ENCODE measurements around the gene STK35. TPM values are rescaled to one million over a fixed set of nuclear protein-coding genes. Genes with fewer than 3 reads are reported as not detected.

Gene STK35
- total and polyA plus RNA-seq, 9 donors = 5.8 to 11.1 (median 8.3) TPM

DNA sequence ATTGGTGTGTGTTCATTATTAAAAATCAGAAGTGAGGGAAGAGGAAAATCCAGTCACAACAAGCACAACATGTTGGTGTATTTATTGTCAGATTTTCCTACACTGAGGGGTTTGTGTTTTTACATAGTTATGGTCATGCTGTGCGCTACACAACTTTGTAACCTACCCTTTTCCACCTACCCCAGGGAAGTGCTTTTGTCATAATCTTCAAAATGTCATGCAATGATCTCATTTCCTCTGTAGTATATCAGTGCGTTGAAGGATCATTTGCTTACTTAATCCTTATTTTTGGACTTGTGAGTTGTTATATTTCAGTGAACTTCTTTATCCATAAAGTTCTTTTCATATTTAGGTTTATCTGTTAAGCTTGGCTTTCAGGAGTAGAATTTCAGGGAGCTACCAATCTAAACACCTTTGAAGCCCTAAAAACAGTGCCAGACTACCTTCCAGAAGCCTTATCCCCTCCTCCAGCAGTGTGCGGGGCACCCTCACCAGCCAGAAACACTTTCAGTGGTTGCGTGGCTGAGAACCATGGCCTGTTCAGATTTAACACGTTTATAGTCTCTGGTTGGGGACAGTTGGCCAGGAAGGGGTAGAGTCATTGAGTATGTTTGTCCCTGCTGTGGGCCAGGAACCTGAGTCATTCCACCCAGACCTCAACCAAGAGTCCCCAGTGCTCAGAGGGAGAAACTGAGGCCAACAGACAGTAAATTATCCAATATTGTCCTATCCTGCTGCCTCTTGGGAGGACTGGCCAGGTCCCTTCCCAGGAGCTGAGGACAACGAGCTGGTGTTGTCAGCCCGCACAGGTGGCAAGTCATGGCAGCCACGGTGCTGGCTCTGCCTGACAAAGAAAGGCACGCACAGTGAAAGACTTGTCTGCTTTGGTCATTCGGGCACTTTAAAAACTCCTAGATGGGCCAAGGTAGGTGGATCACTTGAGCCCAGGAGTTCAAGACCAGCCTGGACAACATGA is 40.3 kb downstream of the STK35 start:
- Histone ChIP-seq H3K4me1 (ENCODE audit: control insufficient read depth, insufficient read depth, low read length) (peaks cover 3% of the 10 kb centered on the region), H3K36me3 (ENCODE audit: control insufficient read depth, insufficient read depth, low read length) (peaks cover 19% of the 10 kb centered on the region), H3K27me3 (ENCODE audit: control insufficient read depth, insufficient read depth, low read length) (no peaks in the 10 kb centered on the region), H3K4me3 (ENCODE audit: low read length) (no peak overlapping the region), H3K9me3 (replicated peaks; ENCODE audit: control insufficient read depth, low read depth, low read length) (no peaks in the 10 kb centered on the region), H3K27ac (ENCODE audit: low read length) (no peak overlapping the region)
- no peak for DNase-seq
- WGBS (ENCODE audit: insufficient coverage) = 94% methylated on average over 5 of the region's 10 CpGs

GRCh38 chr20:2142649-2143048 is 41.0 kb downstream of the STK35 start:
- Histone ChIP-seq H3K4me1 (ENCODE audit: control insufficient read depth, insufficient read depth, low read length) (peaks cover 3% of the 10 kb centered on the region), H3K27me3 (ENCODE audit: control insufficient read depth, insufficient read depth, low read length) (no peaks in the 10 kb centered on the region), H3K36me3 (ENCODE audit: control insufficient read depth, insufficient read depth, low read length) (peaks cover 19% of the 10 kb centered on the region), H3K27ac (ENCODE audit: low read length) (no peak overlapping the region), H3K9me3 (replicated peaks; ENCODE audit: control insufficient read depth, low read depth, low read length) (no peaks in the 10 kb centered on the region), H3K4me3 (ENCODE audit: low read length) (no peak overlapping the region)
- 93% methylated on average over 6 of the region's 6 CpGs for WGBS (ENCODE audit: insufficient coverage)
- DNase-seq = no peak

- DNase-seq = no peak
- Histone ChIP-seq H3K4me1 (ENCODE audit: control insufficient read depth, insufficient read depth, low read length) (peaks cover 3% of the 10 kb centered on the region), H3K36me3 (ENCODE audit: control insufficient read depth, insufficient read depth, low read length) (peaks cover 19% of the 10 kb centered on the region), H3K9me3 (replicated peaks; ENCODE audit: control insufficient read depth, low read depth, low read length) (no peaks in the 10 kb centered on the region), H3K27me3 (ENCODE audit: control insufficient read depth, insufficient read depth, low read length) (no peaks in the 10 kb centered on the region), H3K27ac (ENCODE audit: low read length) (no peak overlapping the region), H3K4me3 (ENCODE audit: low read length) (no peak overlapping the region)
- 86% methylated on average over 7 of the region's 10 CpGs for WGBS (ENCODE audit: insufficient coverage)
These were observed 42.0 kb downstream of the STK35 start for GRCh38 chr20:2143594-2143993.

DNA sequence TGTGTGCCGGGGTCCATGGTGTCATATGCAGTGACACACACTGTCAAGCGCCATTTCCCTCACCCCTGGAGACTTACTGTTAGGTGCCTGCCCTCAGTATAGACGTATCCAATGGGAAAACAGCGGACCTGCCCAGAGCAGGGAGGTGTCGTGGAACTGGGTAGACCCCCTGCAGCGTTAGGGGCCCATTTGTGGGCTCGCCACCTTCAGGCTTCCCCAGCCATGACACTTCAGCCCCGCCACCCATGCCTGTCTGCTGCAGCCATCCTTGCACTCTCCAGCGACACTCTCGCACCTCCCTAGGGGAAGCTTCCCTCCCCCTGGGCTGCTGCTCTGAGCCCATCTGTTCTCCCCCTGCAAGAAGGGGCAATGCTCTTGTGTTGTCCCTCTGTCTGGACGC is 43.2 kb downstream of the STK35 start:
- Histone ChIP-seq H3K9me3 (replicated peaks; ENCODE audit: control insufficient read depth, low read depth, low read length) (no peaks in the 10 kb centered on the region), H3K4me1 (ENCODE audit: control insufficient read depth, insufficient read depth, low read length) (peaks cover 3% of the 10 kb centered on the region), H3K27ac (ENCODE audit: low read length) (no peak overlapping the region), H3K36me3 (ENCODE audit: control insufficient read depth, insufficient read depth, low read length) (peaks cover 19% of the 10 kb centered on the region), H3K27me3 (ENCODE audit: control insufficient read depth, insufficient read depth, low read length) (no peaks in the 10 kb centered on the region), H3K4me3 (ENCODE audit: low read length) (no peak overlapping the region)
- 86% methylated on average over 10 of the region's 11 CpGs for WGBS (ENCODE audit: insufficient coverage)
- no peak for DNase-seq

DNA sequence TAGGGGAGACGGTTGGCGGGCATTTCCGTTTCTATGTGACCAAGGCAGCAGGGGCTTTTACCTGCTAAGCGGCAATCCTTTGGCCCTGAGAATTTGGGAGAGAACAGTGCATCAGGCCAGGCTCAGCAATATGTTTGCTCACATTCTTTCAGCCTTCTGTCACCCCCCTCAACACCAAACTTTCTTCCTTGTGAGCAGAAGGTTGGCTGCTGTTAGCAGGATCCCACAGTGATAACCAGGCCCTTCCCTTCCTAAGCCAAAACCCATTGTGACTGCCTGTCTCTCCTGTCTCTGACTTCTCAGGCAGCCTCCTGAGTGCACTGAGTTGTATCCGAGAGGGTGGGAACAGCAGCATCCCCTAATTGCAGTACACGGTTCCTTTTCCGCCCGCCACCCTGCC is 43.7 kb downstream of the STK35 start:
- H3K4me1 ChIP-seq (ENCODE audit: control insufficient read depth, insufficient read depth, low read length) = peaks cover 2% of the 10 kb centered on the region
- no peak for DNase-seq
- H3K27ac ChIP-seq (ENCODE audit: low read length) = no peak overlapping the region
- no peaks in the 10 kb centered on the region for H3K9me3 ChIP-seq (replicated peaks; ENCODE audit: control insufficient read depth, low read depth, low read length)
- H3K27me3 ChIP-seq (ENCODE audit: control insufficient read depth, insufficient read depth, low read length) = no peaks in the 10 kb centered on the region
- 88% methylated on average over 6 of the region's 8 CpGs for WGBS (ENCODE audit: insufficient coverage)
- H3K36me3 ChIP-seq (ENCODE audit: control insufficient read depth, insufficient read depth, low read length) = peaks cover 19% of the 10 kb centered on the region
- no peak overlapping the region for H3K4me3 ChIP-seq (ENCODE audit: low read length)

DNA sequence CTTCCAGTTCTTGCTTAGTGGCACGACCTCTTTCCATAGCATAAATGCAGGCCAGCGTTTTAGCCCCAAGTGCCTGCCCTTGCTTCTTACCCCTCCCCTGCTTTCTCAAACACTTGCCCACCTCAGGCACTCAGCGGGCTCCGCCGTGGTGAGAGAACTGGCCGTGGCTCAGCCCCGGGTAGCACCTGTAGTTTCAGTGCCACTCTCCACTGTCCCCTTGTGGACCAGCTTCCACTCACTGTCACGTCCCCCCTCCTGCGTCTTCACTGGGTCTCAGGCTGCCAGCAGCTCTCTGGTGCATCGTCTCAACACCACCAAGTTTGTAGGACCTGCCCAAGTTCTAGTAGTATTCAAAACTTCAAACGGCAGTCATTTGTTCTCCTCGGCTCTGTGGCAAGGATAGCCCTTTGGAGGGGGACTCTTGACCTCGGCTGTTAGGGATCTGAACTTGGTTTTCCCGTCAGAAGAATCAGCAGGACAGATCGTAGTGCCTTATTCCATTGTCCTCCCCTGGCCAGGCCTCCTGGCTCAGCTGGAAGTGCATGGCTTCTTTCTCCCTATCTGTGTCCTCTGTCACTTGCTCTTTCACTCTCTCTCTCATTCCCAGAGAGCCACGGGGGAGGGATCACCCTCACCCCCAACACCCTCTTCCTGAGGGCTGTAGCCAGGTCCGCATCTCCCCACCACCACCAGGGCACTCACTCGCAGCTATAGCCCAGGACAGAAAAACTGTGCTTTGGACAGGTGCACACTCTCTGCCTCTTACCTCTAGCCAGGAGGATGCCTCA is 44.6 kb downstream of the STK35 start:
- Histone ChIP-seq H3K36me3 (ENCODE audit: control insufficient read depth, insufficient read depth, low read length) (peaks cover 19% of the 10 kb centered on the region), H3K4me1 (ENCODE audit: control insufficient read depth, insufficient read depth, low read length) (peaks cover 2% of the 10 kb centered on the region), H3K27me3 (ENCODE audit: control insufficient read depth, insufficient read depth, low read length) (no peaks in the 10 kb centered on the region), H3K9me3 (replicated peaks; ENCODE audit: control insufficient read depth, low read depth, low read length) (no peaks in the 10 kb centered on the region), H3K4me3 (ENCODE audit: low read length) (no peak overlapping the region), H3K27ac (ENCODE audit: low read length) (no peak overlapping the region)
- 86% methylated on average over 17 of the region's 18 CpGs for WGBS (ENCODE audit: insufficient coverage)
- no peak for DNase-seq

GRCh38 chr20:2149507-2149906 is 47.9 kb downstream of the STK35 start:
- peaks cover 11% of the 10 kb centered on the region for H3K4me1 ChIP-seq (ENCODE audit: control insufficient read depth, insufficient read depth, low read length)
- no peaks in the 10 kb centered on the region for H3K9me3 ChIP-seq (replicated peaks; ENCODE audit: control insufficient read depth, low read depth, low read length)
- peaks cover 15% of the 10 kb centered on the region for H3K36me3 ChIP-seq (ENCODE audit: control insufficient read depth, insufficient read depth, low read length)
- WGBS (ENCODE audit: insufficient coverage) = 92% methylated on average over 5 of the region's 6 CpGs
- H3K4me3 ChIP-seq (ENCODE audit: low read length) = no peak overlapping the region
- no peak overlapping the region for H3K27ac ChIP-seq (ENCODE audit: low read length)
- no peaks in the 10 kb centered on the region for H3K27me3 ChIP-seq (ENCODE audit: control insufficient read depth, insufficient read depth, low read length)
- no peak for DNase-seq

- WGBS (ENCODE audit: insufficient coverage) = 83% methylated on average over 3 of the region's 6 CpGs
- no peak overlapping the region for H3K4me3 ChIP-seq (ENCODE audit: low read length)
- no peaks in the 10 kb centered on the region for H3K27me3 ChIP-seq (ENCODE audit: control insufficient read depth, insufficient read depth, low read length)
- peaks cover 3% of the 10 kb centered on the region for H3K36me3 ChIP-seq (ENCODE audit: control insufficient read depth, insufficient read depth, low read length)
- peaks cover 11% of the 10 kb centered on the region for H3K4me1 ChIP-seq (ENCODE audit: control insufficient read depth, insufficient read depth, low read length)
- H3K27ac ChIP-seq (ENCODE audit: low read length) = no peak overlapping the region
- DNase-seq = no peak
- no peaks in the 10 kb centered on the region for H3K9me3 ChIP-seq (replicated peaks; ENCODE audit: control insufficient read depth, low read depth, low read length)
These were observed 49.0 kb downstream of the STK35 start for GRCh38 chr20:2150660-2151059.

- no peaks in the 10 kb centered on the region for H3K27me3 ChIP-seq (ENCODE audit: control insufficient read depth, insufficient read depth, low read length)
- no peak overlapping the region for H3K27ac ChIP-seq (ENCODE audit: low read length)
- H3K4me3 ChIP-seq (ENCODE audit: low read length) = no peak overlapping the region
- no peaks in the 10 kb centered on the region for H3K36me3 ChIP-seq (ENCODE audit: control insufficient read depth, insufficient read depth, low read length)
- WGBS (ENCODE audit: insufficient coverage) = 50% methylated on average over 2 of the region's 3 CpGs
- H3K9me3 ChIP-seq (replicated peaks; ENCODE audit: control insufficient read depth, low read depth, low read length) = no peaks in the 10 kb centered on the region
- DNase-seq = peak; percentile 33
- peaks cover 11% of the 10 kb centered on the region for H3K4me1 ChIP-seq (ENCODE audit: control insufficient read depth, insufficient read depth, low read length)
These were observed 50.2 kb downstream of the STK35 start for GRCh38 chr20:2151858-2152281.

DNA sequence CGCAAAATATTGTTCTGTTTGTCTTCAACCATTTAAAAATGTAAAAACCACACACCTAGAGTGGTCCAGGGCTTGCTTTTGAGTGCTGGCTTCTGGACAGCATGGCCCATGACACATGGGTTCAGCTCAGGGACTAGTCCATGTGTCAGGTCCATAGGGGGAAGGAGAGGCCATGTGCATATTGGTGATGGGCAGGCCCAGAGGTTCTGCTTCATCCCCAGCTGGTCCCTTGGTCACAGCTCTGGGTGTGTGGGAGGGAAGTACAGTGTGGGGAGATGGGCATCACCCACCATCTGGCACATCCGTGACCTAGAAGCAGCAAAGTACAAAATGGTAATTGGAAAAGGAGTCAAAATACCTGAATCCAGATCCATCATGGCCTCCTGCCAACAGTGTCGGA is 50.7 kb downstream of the STK35 start:
- H3K36me3 ChIP-seq (ENCODE audit: control insufficient read depth, insufficient read depth, low read length) = no peaks in the 10 kb centered on the region
- DNase-seq = no peak
- H3K27me3 ChIP-seq (ENCODE audit: control insufficient read depth, insufficient read depth, low read length) = no peaks in the 10 kb centered on the region
- no peak overlapping the region for H3K4me3 ChIP-seq (ENCODE audit: low read length)
- H3K27ac ChIP-seq (ENCODE audit: low read length) = no peak overlapping the region
- peaks cover 11% of the 10 kb centered on the region for H3K4me1 ChIP-seq (ENCODE audit: control insufficient read depth, insufficient read depth, low read length)
- 55% methylated on average over 1 of the region's 3 CpGs for WGBS (ENCODE audit: insufficient coverage)
- no peaks in the 10 kb centered on the region for H3K9me3 ChIP-seq (replicated peaks; ENCODE audit: control insufficient read depth, low read depth, low read length)

All from muscle of leg (tissue), 11 donors.